ENCODE data around the gene CNGA4. TPM values are rescaled to one million over a fixed set of nuclear protein-coding genes. Genes with fewer than 3 reads are reported as not detected.
A peak's percentile ranks its signal among the peaks of the same experiment; 100 is the strongest.

The CNGA4 gene
- total RNA-seq, 4 donors from 2014 or later = 0.14 TPM; not detected in 3

GRCh38 chr11:6225024-6225423 is 13.9 kb upstream of the CNGA4 start:
- peaks cover 0 to 44% (median 16%) of the 10 kb centered on the region in 4 donors for H3K36me3 ChIP-seq
- no peaks in the 10 kb centered on the region for H3K27me3 ChIP-seq
- H3K9me3 ChIP-seq = no peaks in the 10 kb centered on the region
- peaks cover 6 to 51% (median 21%) of the 10 kb centered on the region in 4 donors for H3K4me1 ChIP-seq
- intact Hi-C loops (cut with DNase I; ENCODE audit: low total_unique reads) = no loop called here
- TF ChIP-seq EP300 (IDR thresholded peaks at IDR 0.05; ENCODE audit: low read depth) (no peak), CTCF (IDR thresholded peaks at IDR 0.05) (no peak), POLR2A (IDR thresholded peaks at IDR 0.05) (no peak), POLR2AphosphoS5 (IDR thresholded peaks at IDR 0.05) (no peak)
- peak overlapping the region in 3 of 4 donors; percentile 62 to 72 (median 66) for H3K27ac ChIP-seq
- H3K4me3 ChIP-seq = no peak overlapping the region
- in situ Hi-C loops (cut with MboI; ENCODE audit: low pct_ligation_motif_present in 1 of 4, low pct_unique_long_range_greater_than_20kb in 1 of 4, low sequenced_read_pairs in 3 of 4) = no loop called here
- WGBS, 2 donors (ENCODE audit: low coverage in 1 of 2) = 68 to 70% methylated on average over 1 of the region's 1 CpG
- no peak for DNase-seq

GRCh38 chr11:6225896-6226295 is 13.0 kb upstream of the CNGA4 start:
- Histone ChIP-seq H3K4me1 (peaks cover 13 to 55% (median 25%) of the 10 kb centered on the region in 4 donors), H3K36me3 (peaks cover 0 to 36% (median 15%) of the 10 kb centered on the region in 4 donors), H3K9me3 (no peaks in the 10 kb centered on the region), H3K27me3 (no peaks in the 10 kb centered on the region), H3K4me3 (no peak overlapping the region), H3K27ac (peak overlapping the region; percentile 62 to 72 (median 67))
- DNase-seq = peak; percentile 46
- 61% methylated on average over 2 of the region's 2 CpGs; no CpG with 5 or more reads in 1 of the 2 donors for WGBS, 2 donors (ENCODE audit: low coverage in 1 of 2)
- TF ChIP-seq POLR2AphosphoS5 (IDR thresholded peaks at IDR 0.05) (no peak), POLR2A (IDR thresholded peaks at IDR 0.05) (no peak), CTCF (IDR thresholded peaks at IDR 0.05) (no peak), EP300 (IDR thresholded peaks at IDR 0.05; ENCODE audit: low read depth) (no peak)
- intact Hi-C loops (cut with DNase I; ENCODE audit: low total_unique reads) = no loop called here
- in situ Hi-C loops (cut with MboI; ENCODE audit: low pct_ligation_motif_present in 1 of 4, low pct_unique_long_range_greater_than_20kb in 1 of 4, low sequenced_read_pairs in 3 of 4) = no loop called here

GRCh38 chr11:6228520-6228919 is 10.4 kb upstream of the CNGA4 start:
- no peak for DNase-seq
- Histone ChIP-seq H3K27me3 (no peaks in the 10 kb centered on the region), H3K9me3 (no peaks in the 10 kb centered on the region), H3K4me1 (peaks cover 14 to 75% (median 36%) of the 10 kb centered on the region in 4 donors), H3K4me3 (peak overlapping the region in 2 of 4 donors; percentile 19 to 41), H3K36me3 (peaks cover 0 to 9% (median 4%) of the 10 kb centered on the region in 4 donors), H3K27ac (peak overlapping the region; percentile 78 to 87 (median 82))
- no peak for TF ChIP-seq POLR2AphosphoS5 (IDR thresholded peaks at IDR 0.05)
- TF ChIP-seq POLR2A (IDR thresholded peaks at IDR 0.05) = no peak
- no peak for TF ChIP-seq CTCF (IDR thresholded peaks at IDR 0.05)
- TF ChIP-seq EP300 (IDR thresholded peaks at IDR 0.05; ENCODE audit: low read depth) = no peak
- intact Hi-C loops (cut with DNase I; ENCODE audit: low total_unique reads) (no loop called here), in situ Hi-C loops (cut with MboI; ENCODE audit: low pct_ligation_motif_present in 1 of 4, low pct_unique_long_range_greater_than_20kb in 1 of 4, low sequenced_read_pairs in 3 of 4) (no loop called here)
- 43 to 84% methylated on average over 3 of the region's 3 CpGs for WGBS, 2 donors (ENCODE audit: low coverage in 1 of 2)

GRCh38 chr11:6229911-6230310 is 9.0 kb upstream of the CNGA4 start:
- WGBS, 2 donors (ENCODE audit: low coverage in 1 of 2) = 0 to 46% methylated on average over 1 to 2 of the region's 2 CpGs
- in situ Hi-C loops (cut with MboI; ENCODE audit: low pct_ligation_motif_present in 1 of 4, low pct_unique_long_range_greater_than_20kb in 1 of 4, low sequenced_read_pairs in 3 of 4) (loop anchor here in 1 of 4 donors (10.0 kb wide), 1 partner anchor 255 kb away; the partner anchor contains the start of genes ARFIP2 and TIMM10B), intact Hi-C loops (cut with DNase I; ENCODE audit: low total_unique reads) (no loop called here)
- H3K27me3 ChIP-seq = no peaks in the 10 kb centered on the region
- H3K4me1 ChIP-seq = peaks cover 16 to 79% (median 41%) of the 10 kb centered on the region in 4 donors
- H3K9me3 ChIP-seq = no peaks in the 10 kb centered on the region
- peak overlapping the region in 3 of 4 donors; percentile 19 to 41 (median 29) for H3K4me3 ChIP-seq
- peak overlapping the region; percentile 78 to 87 (median 82) for H3K27ac ChIP-seq
- TF ChIP-seq EP300 (IDR thresholded peaks at IDR 0.05; ENCODE audit: low read depth) (no peak), POLR2A (IDR thresholded peaks at IDR 0.05) (peak; percentile 84), POLR2AphosphoS5 (IDR thresholded peaks at IDR 0.05) (peak; percentile 84 to 98 (median 95)), CTCF (IDR thresholded peaks at IDR 0.05) (no peak)
- no peaks in the 10 kb centered on the region for H3K36me3 ChIP-seq
- DNase-seq = peak; percentile 80

All from transverse colon (tissue), 4 donors.